B cell (primary cell): ENCODE results near the gene SSH3. TPM values are rescaled to one million over a fixed set of nuclear protein-coding genes. Genes with fewer than 3 reads are reported as not detected.

Source experiments
- ATAC-seq: fragments of 200-7000 bp; cut with Tn5 transposase; one replicate; pipeline ENCODE4 v1.10.0; 2021; ENCODE audit warnings: low read depth, mild to moderate bottlenecking, moderate number of reproducible peaks, moderate library complexity
- CTCF ChIA-PET: fragments of 350-600 bp; sonication (Branson Sonifier 250); formaldehyde crosslinking; loops from one replicate; lab custom pipeline; 2021; ENCODE audit warnings: antibody characterized with exemption, inconsistent platforms; lab: Charles Lee
- POLR2A ChIA-PET: fragments of 350-600 bp; sonication (Branson Sonifier 250); formaldehyde crosslinking; loops from one replicate; lab custom pipeline; 2021; ENCODE audit warnings: antibody characterized with exemption; lab: Charles Lee
- DNase-seq: peaks from one replicate; pipeline ENCODE4 v3.0.0; 2013
- H2AFZ ChIP-seq: 2 replicates; pipeline ENCODE4 v1.6.1; 2012; ENCODE audit warnings: mild to moderate bottlenecking, low read depth, low read length; ENCODE audit not compliant: insufficient read depth, poor library complexity, severe bottlenecking
- H3K27ac ChIP-seq, 2 donors: 1 replicate in 1 of 2; 2 replicates in 1 of 2; pipeline ENCODE4 v1.5.1; 2012 to 2013; ENCODE audit warnings: low read length in 2 of 2, mild to moderate bottlenecking in 2 of 2, moderate library complexity in 1 of 2
- H3K27me3 ChIP-seq, 4 experiments: fragments of 200-600 bp in 1 of 4; sonication (generic) in 1 of 4; replicated peaks in 1 of 4; 1 replicate in 2 of 4; 2 replicates in 2 of 4; pipeline versions ENCODE4 v1.6.1 to v1.7.0; 2013 to 2016; ENCODE audit warnings: low read length in 3 of 4, mild to moderate bottlenecking in 2 of 4, mixed read lengths in 1 of 4, moderate library complexity in 1 of 4; ENCODE audit not compliant: insufficient read depth in 4 of 4, control insufficient read depth in 3 of 4; ENCODE audit errors: control extremely low read depth in 1 of 4
- H3K36me3 ChIP-seq, 2 experiments: replicated peaks in 1 of 2; 1 replicate in 1 of 2; 2 replicates in 1 of 2; pipeline versions ENCODE4 v1.6.1 to v1.7.1; 2013; ENCODE audit warnings: low read length in 1 of 2; ENCODE audit not compliant: insufficient read depth in 2 of 2, control insufficient read depth in 1 of 2; ENCODE audit errors: control extremely low read depth in 1 of 2, extremely low read depth in 1 of 2
- H3K4me1 ChIP-seq, 2 donors: fragments of 200-600 bp in 1 of 2; sonication (generic) in 1 of 2; 1 replicate in 1 of 2; 2 replicates in 1 of 2; pipeline versions ENCODE4 v1.5.1 to v1.6.1; 2013 to 2017; ENCODE audit warnings: low read length in 2 of 2; ENCODE audit not compliant: control insufficient read depth in 2 of 2, insufficient read depth in 2 of 2
- H3K4me2 ChIP-seq: replicated peaks from 2 replicates; pipeline ENCODE3; 2012; ENCODE audit warnings: mild to moderate bottlenecking, low read depth, low read length; ENCODE audit not compliant: poor library complexity, severe bottlenecking
- H3K4me3 ChIP-seq, 5 experiments: fragments of 200-600 bp in 1 of 5; sonication (generic) in 1 of 5; 1 replicate in 3 of 5; 2 replicates in 2 of 5; pipeline versions ENCODE4 v1.5.1 to v1.7.0; 2011 to 2016; ENCODE audit warnings: low read length in 4 of 5, mild to moderate bottlenecking in 4 of 5, low read depth in 2 of 5, control low read depth in 1 of 5, moderate library complexity in 1 of 5; ENCODE audit not compliant: insufficient read depth in 1 of 5; ENCODE audit errors: control extremely low read depth in 1 of 5, extremely low read depth in 1 of 5
- H3K79me2 ChIP-seq: fragments of 200-600 bp; sonication (generic); one replicate; pipeline ENCODE4 v1.6.0; 2016; ENCODE audit warnings: low read length; ENCODE audit not compliant: control insufficient read depth, insufficient read depth
- H3K9ac ChIP-seq: fragments of 200-600 bp; sonication (generic); 2 replicates; pipeline ENCODE4 v1.6.1; 2017; ENCODE audit warnings: mild to moderate bottlenecking, low read length, moderate library complexity
- H3K9me3 ChIP-seq, 3 donors: one replicate each; pipeline versions ENCODE4 v1.6.1 to v1.7.1; 2013; ENCODE audit warnings: low read length in 2 of 3; ENCODE audit not compliant: control insufficient read depth in 2 of 3, insufficient read depth in 1 of 3; ENCODE audit errors: control extremely low read depth in 1 of 3
- H4K20me1 ChIP-seq: 2 replicates; pipeline ENCODE4 v1.6.0; 2012; ENCODE audit warnings: mild to moderate bottlenecking, low read length; ENCODE audit not compliant: insufficient read depth, control insufficient read depth, poor library complexity, severe bottlenecking
- H3K27ac Mint-ChIP-seq: one replicate; pipeline ENCODE4 v1.8.0; 2021; ENCODE audit warnings: mixed read lengths
- H3K27me3 Mint-ChIP-seq: one replicate; pipeline ENCODE4 v1.8.0; 2021; ENCODE audit warnings: mixed read lengths
- H3K4me1 Mint-ChIP-seq: one replicate; pipeline ENCODE4 v1.8.0; 2021; ENCODE audit warnings: mixed read lengths
- H3K4me3 Mint-ChIP-seq: one replicate; pipeline ENCODE4 v1.8.0; 2021; ENCODE audit warnings: mixed read lengths
- H3K9me3 Mint-ChIP-seq: one replicate; pipeline ENCODE4 v1.8.0; 2022; ENCODE audit warnings: mixed read lengths; ENCODE audit not compliant: insufficient read depth
- CTCF ChIP-seq: fragments of 200-600 bp; IDR thresholded peaks from one replicate; pipeline ENCODE4 v1.8.0; 2022; ENCODE audit warnings: antibody characterized with exemption, mild to moderate bottlenecking
- EZH2 ChIP-seq: IDR thresholded peaks from 2 replicates; pipeline ENCODE4 v1.6.1; 2012; ENCODE audit warnings: borderline replicate concordance, low read depth, mild to moderate bottlenecking, moderate library complexity, low read length; ENCODE audit not compliant: insufficient read depth, poor library complexity, severe bottlenecking
- WGBS: methylation state at CpG from one replicate; pipeline ENCODE4 v1.1.5; 2013; ENCODE audit warnings: missing lambda C conversion rate; ENCODE audit not compliant: insufficient coverage; 5-methylcytosine and 5-hydroxymethylcytosine counted together
- intact Hi-C: fragments of 100-400 bp; cut with micrococcal nuclease; formaldehyde crosslinking; loops from one replicate; pipeline ENCODE4 v1.10.0; 2022
- polyA plus RNA-seq: library from polyadenylated mRNA; depleted of rRNA; stranded (reverse); fragments of >200 nt; gene quantifications from 2 replicates; pipeline ENCODE4 v1.2.3, GENCODE V29; 2012
- total RNA-seq, 2 donors: library from RNA; stranded (reverse); fragments of 120-200 nt in 1 of 2; gene quantifications; 1 replicate in 1 of 2; 2 replicates in 1 of 2; pipeline versions ENCODE4 v1.2.3 to v1.2.4, GENCODE V29; 2013 to 2022

The SSH3 gene
- total and polyA plus RNA-seq, 2 donors (not counting 1 experiment from before 2014, with no cell fraction given), result 4.0 to 7.2 TPM

- intact Hi-C loops, result no loop called here
- H3K27ac ChIP-seq, result peak overlapping the region; percentile 82
- H4K20me1 ChIP-seq, result peaks cover 62% of the 10 kb centered on the region
- ATAC-seq (no peak), DNase-seq (no peak)
- H3K79me2 ChIP-seq, result peaks cover 92% of the 10 kb centered on the region
- no peaks in the 10 kb centered on the region for H3K9me3 ChIP-seq
- H3K4me1 ChIP-seq, result peaks cover 51 to 59% of the 10 kb centered on the region in 2 donors
- no peak overlapping the region for H3K4me3 ChIP-seq
- CTCF ChIA-PET, result interaction anchor here (0.6 kb wide), 1 partner anchor 15 kb away, joined by 3 read pairs; the partner anchor contains the start of gene GRK2
- WGBS, result 96% methylated on average over 31 of the region's 31 CpGs
- TF ChIP-seq CTCF, result no peak
- H3K4me1 Mint-ChIP-seq, result peaks cover 48% of the 10 kb centered on the region
- no peak overlapping the region for H3K9ac ChIP-seq
- no peak overlapping the region for H3K4me2 ChIP-seq
- H3K27me3 Mint-ChIP-seq, result no peaks in the 10 kb centered on the region
- H3K4me3 Mint-ChIP-seq, result no peak overlapping the region
- peak overlapping the region; percentile 95 for H3K27ac Mint-ChIP-seq
- POLR2A ChIA-PET, result interaction anchor here (0.6 to 6.8 kb wide), 3 partner anchors 8 to 113 kb away, joined by 3 to 43 read pairs (median 4); partner anchors contain the start of gene ANKRD13D
- H3K36me3 ChIP-seq, result peaks cover 0 to 89% of the 10 kb centered on the region in 2 experiments
- H3K27me3 ChIP-seq, result no peaks in the 10 kb centered on the region
- H3K9me3 Mint-ChIP-seq, result no peaks in the 10 kb centered on the region
- H2AFZ ChIP-seq, result no peak overlapping the region
Measured at GRCh38 chr11:67280788-67281551, 22.4 kb upstream of the SSH3 start.

- H3K9me3 ChIP-seq, result no peaks in the 10 kb centered on the region
- WGBS, result 95% methylated on average over 26 of the region's 27 CpGs
- peaks cover 0 to 89% of the 10 kb centered on the region in 2 experiments for H3K36me3 ChIP-seq
- TF ChIP-seq CTCF (no peak), EZH2 (no peak)
- Mint-ChIP-seq H3K4me1 (peaks cover 46% of the 10 kb centered on the region), H3K4me3 (no peak overlapping the region), H3K27me3 (no peaks in the 10 kb centered on the region), H3K9me3 (no peaks in the 10 kb centered on the region), H3K27ac (peak overlapping the region; percentile 68)
- H3K4me1 ChIP-seq, result peaks cover 51 to 59% of the 10 kb centered on the region in 2 donors
- no peak for ATAC-seq
- intact Hi-C loops, result no loop called here
- ChIA-PET POLR2A (interaction anchor here (0.6 to 6.8 kb wide), 2 partner anchors 12 to 112 kb away, joined by 4 to 43 read pairs; no protein-coding TSS in a partner anchor), CTCF (interaction anchor here (0.6 kb wide), 1 partner anchor 15 kb away, joined by 3 read pairs; the partner anchor contains the start of gene GRK2)
- no peak overlapping the region for H2AFZ ChIP-seq
- no peak overlapping the region for H3K9ac ChIP-seq
- H3K79me2 ChIP-seq, result peaks cover 89% of the 10 kb centered on the region
- H4K20me1 ChIP-seq, result peaks cover 59% of the 10 kb centered on the region
- peak overlapping the region in 1 of 2 donors; percentile 82 for H3K27ac ChIP-seq
- H3K27me3 ChIP-seq, result no peaks in the 10 kb centered on the region
- H3K4me2 ChIP-seq, result no peak overlapping the region
- DNase-seq, result no peak
- H3K4me3 ChIP-seq, result no peak overlapping the region
Measured at GRCh38 chr11:67281552-67282150, 21.7 kb upstream of the SSH3 start.
